A673 (cell line): ENCODE measurements around the gene MAPK12. TPM values are rescaled to one million over a fixed set of nuclear protein-coding genes. Genes with fewer than 3 reads are reported as not detected.

Source experiments
- BruUV-seq: library from RNA; stranded (reverse); fragments of 400-500 nt; replicated peaks from 2 replicates; lab custom pipeline; 2021; lab: Mats Ljungman, UMichigan
- CTCF ChIA-PET: fragments of 300-600 bp; sonication (Branson Sonifier 250); formaldehyde crosslinking; loops from one replicate; lab custom pipeline; 2022; ENCODE audit warnings: antibody characterized with exemption; lab: Charles Lee
- POLR2A ChIA-PET: fragments of 300-600 bp; sonication (Branson Sonifier 250); formaldehyde crosslinking; loops from one replicate; lab custom pipeline; 2022; ENCODE audit warnings: antibody characterized with exemption; ENCODE audit not compliant: low non-redundant PET; lab: Charles Lee
- DNase-seq: peaks from one replicate; pipeline ENCODE4 v3.0.0-alpha.2; 2015; ENCODE audit warnings: low spot score
- H3K27ac ChIP-seq: fragments of 200-600 bp; sonication (generic); 2 replicates; pipeline ENCODE4 v1.5.1; 2016; ENCODE audit warnings: mixed run types, low read depth, mild to moderate bottlenecking, mixed read lengths, antibody characterized with exemption, low read length; ENCODE audit not compliant: poor library complexity, severe bottlenecking
- H3K27me3 ChIP-seq: fragments of 200-600 bp; sonication (generic); replicated peaks from 2 replicates; pipeline ENCODE4 v1.6.1; 2017; ENCODE audit warnings: mixed run types, low read depth, mild to moderate bottlenecking, mixed read lengths, antibody characterized with exemption, low read length; ENCODE audit not compliant: insufficient read depth, poor library complexity
- H3K36me3 ChIP-seq: fragments of 200-600 bp; sonication (generic); 2 replicates; pipeline ENCODE4 v1.6.1; 2016; ENCODE audit warnings: mixed run types, mild to moderate bottlenecking, mixed read lengths, antibody characterized with exemption, low read length; ENCODE audit not compliant: insufficient read depth, poor library complexity, severe bottlenecking
- H3K4me1 ChIP-seq: fragments of 200-600 bp; sonication (generic); 2 replicates; pipeline ENCODE4 v1.6.1; 2017; ENCODE audit warnings: mixed run types, mild to moderate bottlenecking, mixed read lengths, antibody characterized with exemption, low read length; ENCODE audit not compliant: insufficient read depth, poor library complexity, severe bottlenecking
- H3K4me3 ChIP-seq: fragments of 200-600 bp; sonication (generic); 2 replicates; pipeline ENCODE4 v1.5.1; 2016; ENCODE audit warnings: low read depth, mixed run types, mild to moderate bottlenecking, mixed read lengths, low read length; ENCODE audit not compliant: poor library complexity, severe bottlenecking
- H3K9me3 ChIP-seq: fragments of 200-600 bp; sonication (generic); 2 replicates; pipeline ENCODE4 v1.6.1; 2016; ENCODE audit warnings: mixed run types, low read depth, mild to moderate bottlenecking, mixed read lengths, antibody characterized with exemption, low read length; ENCODE audit not compliant: poor library complexity, severe bottlenecking
- CTCF ChIP-seq: fragments of 300-800, 200-600 bp; sonication (generic); conservative IDR thresholded peaks from 2 replicates; pipeline ENCODE4 v1.5.1; 2017; ENCODE audit warnings: low read depth, mild to moderate bottlenecking, antibody characterized with exemption, low read length, moderate library complexity, mixed read lengths
- EZH2 ChIP-seq: fragments of 200-600 bp; sonication (generic); IDR thresholded peaks from 2 replicates; pipeline ENCODE4 v1.6.1; 2017; ENCODE audit warnings: borderline replicate concordance, low read depth, mild to moderate bottlenecking, mixed read lengths, antibody characterized with exemption, low read length; ENCODE audit not compliant: poor library complexity, severe bottlenecking
- intact Hi-C: fragments of 100-400 bp; cut with micrococcal nuclease; formaldehyde crosslinking; loops from one replicate; pipeline ENCODE4 v1.10.0; 2022; ENCODE audit not compliant: unreplicated experiment
- total RNA-seq: library from RNA; stranded (reverse); gene quantifications from 2 replicates; pipeline ENCODE4 v1.2.3, GENCODE V29; 2021

Gene MAPK12
- total RNA-seq, 1 experiment from 2014 or later: 20.8 TPM

- H3K4me3 ChIP-seq: no peak overlapping the region
- H3K4me1 ChIP-seq: peaks cover 14% of the 10 kb centered on the region
- TF ChIP-seq EZH2 (no peak), CTCF (no peak)
- DNase-seq: no peak
- ChIA-PET CTCF (no interaction called here), POLR2A (no interaction called here)
- intact Hi-C loops: no loop called here
- H3K27me3 ChIP-seq: no peaks in the 10 kb centered on the region
- peaks cover 72% of the 10 kb centered on the region for H3K36me3 ChIP-seq
- H3K9me3 ChIP-seq: no peaks in the 10 kb centered on the region
- BruUV-seq: no TSS peak
- H3K27ac ChIP-seq: no peak overlapping the region
These were observed 40.7 kb downstream of the MAPK12 start for GRCh38 chr22:50220603-50221409.

- no peak overlapping the region for H3K4me3 ChIP-seq
- TF ChIP-seq CTCF (no peak), EZH2 (no peak)
- H3K36me3 ChIP-seq: peaks cover 77% of the 10 kb centered on the region
- POLR2A ChIA-PET: no interaction called here
- H3K27ac ChIP-seq: no peak overlapping the region
- DNase-seq: no peak
- no peaks in the 10 kb centered on the region for H3K27me3 ChIP-seq
- peaks cover 14% of the 10 kb centered on the region for H3K4me1 ChIP-seq
- BruUV-seq: no TSS peak
- CTCF ChIA-PET: no interaction called here
- intact Hi-C loops: no loop called here
- H3K9me3 ChIP-seq: no peaks in the 10 kb centered on the region
These were observed 41.5 kb downstream of the MAPK12 start for GRCh38 chr22:50219800-50220602.

GRCh38 chr22:50218996-50219727, 42.3 kb downstream of the MAPK12 start:
- H3K4me1 ChIP-seq: peaks cover 14% of the 10 kb centered on the region
- intact Hi-C loops: no loop called here
- CTCF ChIA-PET: no interaction called here
- no peaks in the 10 kb centered on the region for H3K27me3 ChIP-seq
- H3K36me3 ChIP-seq: peaks cover 74% of the 10 kb centered on the region
- peak; percentile 92 for DNase-seq
- BruUV-seq: no TSS peak
- no peak overlapping the region for H3K4me3 ChIP-seq
- no peaks in the 10 kb centered on the region for H3K9me3 ChIP-seq
- H3K27ac ChIP-seq: no peak overlapping the region
- POLR2A ChIA-PET: no interaction called here
- no peak for TF ChIP-seq EZH2
- TF ChIP-seq CTCF: no peak
